Measurements from ENCODE around the gene ANKS6. TPM values are rescaled to one million over a fixed set of nuclear protein-coding genes. Genes with fewer than 3 reads are reported as not detected.

The ANKS6 gene
- total RNA-seq, 1 donor from 2014 or later = 16.0 TPM

DNA sequence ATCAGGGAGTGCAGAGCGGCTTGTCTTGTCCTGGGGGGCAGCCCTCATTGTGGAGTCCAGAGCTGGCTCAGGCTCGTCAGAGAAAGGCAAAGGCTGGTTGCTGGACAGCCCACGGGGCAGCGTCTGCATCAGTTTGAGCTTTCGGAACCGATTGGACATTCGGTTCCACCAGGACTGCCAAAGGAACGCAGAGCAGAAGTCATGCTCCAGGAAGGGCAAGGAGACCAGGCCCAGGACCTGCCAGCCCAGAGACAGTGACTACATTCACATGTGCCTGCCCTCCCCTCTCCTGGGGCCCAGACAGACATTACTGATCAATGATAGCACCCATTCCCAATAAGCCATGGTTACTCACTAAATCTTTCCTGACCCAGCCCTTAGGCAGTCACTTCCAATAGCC, 18.1 kb downstream of the ANKS6 start:
- Mint-ChIP-seq H3K27ac (peak overlapping the region; percentile 25), H3K27me3 (ENCODE audit: insufficient read depth, low read depth) (no peaks in the 10 kb centered on the region), H3K4me1 (peaks cover 11% of the 10 kb centered on the region), H3K36me3 (peaks cover 18% of the 10 kb centered on the region), H3K9me3 (no peaks in the 10 kb centered on the region), H3K4me3 (no peak overlapping the region)
- no peaks in the 10 kb centered on the region for H3K9me3 ChIP-seq (ENCODE audit: low read depth)
- H2AFZ ChIP-seq (replicated peaks) = no peak overlapping the region
- H3F3A ChIP-seq (ENCODE audit: low read depth) = peaks cover 4% of the 10 kb centered on the region
- no peak overlapping the region for H3K9ac ChIP-seq
- no peak overlapping the region for H3K27ac ChIP-seq
- H3K79me2 ChIP-seq (ENCODE audit: low read depth) = no peaks in the 10 kb centered on the region
- no peaks in the 10 kb centered on the region for H3K4me1 ChIP-seq
- no peaks in the 10 kb centered on the region for H3K36me3 ChIP-seq
- H4K20me1 ChIP-seq (ENCODE audit: low read depth) = peaks cover 4% of the 10 kb centered on the region
- no peak overlapping the region for H3K4me3 ChIP-seq
- no peak for DNase-seq (ENCODE audit: low spot score)
- no peaks in the 10 kb centered on the region for H3K27me3 ChIP-seq
- TF ChIP-seq EZH2 (IDR thresholded peaks at IDR 0.05) = no peak
- TF ChIP-seq, protein P1, sequence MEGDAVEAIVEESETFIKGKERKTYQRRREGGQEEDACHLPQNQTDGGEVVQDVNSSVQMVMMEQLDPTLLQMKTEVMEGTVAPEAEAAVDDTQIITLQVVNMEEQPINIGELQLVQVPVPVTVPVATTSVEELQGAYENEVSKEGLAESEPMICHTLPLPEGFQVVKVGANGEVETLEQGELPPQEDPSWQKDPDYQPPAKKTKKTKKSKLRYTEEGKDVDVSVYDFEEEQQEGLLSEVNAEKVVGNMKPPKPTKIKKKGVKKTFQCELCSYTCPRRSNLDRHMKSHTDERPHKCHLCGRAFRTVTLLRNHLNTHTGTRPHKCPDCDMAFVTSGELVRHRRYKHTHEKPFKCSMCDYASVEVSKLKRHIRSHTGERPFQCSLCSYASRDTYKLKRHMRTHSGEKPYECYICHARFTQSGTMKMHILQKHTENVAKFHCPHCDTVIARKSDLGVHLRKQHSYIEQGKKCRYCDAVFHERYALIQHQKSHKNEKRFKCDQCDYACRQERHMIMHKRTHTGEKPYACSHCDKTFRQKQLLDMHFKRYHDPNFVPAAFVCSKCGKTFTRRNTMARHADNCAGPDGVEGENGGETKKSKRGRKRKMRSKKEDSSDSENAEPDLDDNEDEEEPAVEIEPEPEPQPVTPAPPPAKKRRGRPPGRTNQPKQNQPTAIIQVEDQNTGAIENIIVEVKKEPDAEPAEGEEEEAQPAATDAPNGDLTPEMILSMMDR (IDR thresholded peaks at IDR 0.05) = no peak
- no peak for TF ChIP-seq EZH2phosphoT487 (IDR thresholded peaks at IDR 0.05)
- H3K4me2 ChIP-seq = no peak overlapping the region

DNA sequence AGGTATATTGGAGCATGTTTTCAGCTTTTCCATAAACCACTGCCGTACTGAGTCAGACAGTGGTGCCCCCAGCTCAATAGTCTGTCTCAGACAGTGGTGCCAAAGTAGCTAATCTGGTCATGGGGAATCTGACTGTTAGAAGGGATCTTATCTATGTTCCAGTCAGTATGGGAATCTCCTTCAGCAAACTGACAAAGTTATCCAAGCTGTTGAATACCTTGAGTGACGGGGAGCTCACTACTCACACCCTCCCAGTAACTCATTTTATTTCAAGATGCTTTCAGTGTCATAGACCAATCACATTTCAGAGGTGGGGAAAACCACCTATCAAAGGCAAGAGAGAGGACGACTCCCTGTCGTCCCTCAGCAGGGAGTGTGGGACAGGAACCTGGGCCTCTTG, 18.7 kb downstream of the ANKS6 start:
- Mint-ChIP-seq H3K27ac (no peak overlapping the region), H3K9me3 (no peaks in the 10 kb centered on the region), H3K4me1 (peaks cover 11% of the 10 kb centered on the region), H3K4me3 (no peak overlapping the region), H3K27me3 (ENCODE audit: insufficient read depth, low read depth) (no peaks in the 10 kb centered on the region), H3K36me3 (peaks cover 24% of the 10 kb centered on the region)
- Histone ChIP-seq H3K4me1 (no peaks in the 10 kb centered on the region), H3K27ac (no peak overlapping the region), H3K4me2 (no peak overlapping the region), H3K9me3 (ENCODE audit: low read depth) (no peaks in the 10 kb centered on the region), H3K27me3 (no peaks in the 10 kb centered on the region), H3K9ac (no peak overlapping the region), H3K79me2 (ENCODE audit: low read depth) (no peaks in the 10 kb centered on the region), H2AFZ (replicated peaks) (no peak overlapping the region), H3K36me3 (no peaks in the 10 kb centered on the region), H3K4me3 (no peak overlapping the region), H4K20me1 (ENCODE audit: low read depth) (peaks cover 4% of the 10 kb centered on the region), H3F3A (ENCODE audit: low read depth) (peaks cover 4% of the 10 kb centered on the region)
- TF ChIP-seq EZH2 (IDR thresholded peaks at IDR 0.05) (no peak), EZH2phosphoT487 (IDR thresholded peaks at IDR 0.05) (no peak)
- TF ChIP-seq, protein P1 (IDR thresholded peaks at IDR 0.05) = no peak
- no peak for DNase-seq (ENCODE audit: low spot score)

DNA sequence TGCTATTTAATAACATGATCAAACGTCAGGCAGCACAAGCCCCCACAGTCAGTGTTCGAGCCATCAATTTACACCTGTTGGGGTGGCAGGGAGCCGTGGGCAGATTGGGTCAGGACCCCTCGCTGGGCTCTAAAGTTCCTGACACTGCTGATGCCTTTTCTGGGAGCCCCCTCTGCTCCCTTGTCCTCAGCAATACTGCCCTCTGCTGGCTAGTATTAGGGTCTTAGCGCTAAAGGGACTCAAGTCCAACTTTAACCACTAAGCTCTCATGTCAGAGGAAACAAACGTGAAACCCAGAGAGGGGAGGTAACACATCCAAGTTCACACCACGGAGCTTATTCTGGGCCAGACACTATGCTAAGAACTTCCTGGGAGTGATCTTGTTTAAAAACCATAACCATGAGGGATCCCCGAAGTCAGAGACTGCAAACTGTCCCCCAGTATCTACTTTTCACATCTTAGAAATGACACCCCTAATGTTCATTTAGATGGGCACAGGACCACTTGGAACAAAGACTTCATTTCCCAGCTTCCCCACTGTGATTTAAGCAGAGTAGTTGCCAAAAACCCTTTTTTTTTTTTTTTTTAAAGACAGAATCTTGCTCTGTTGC, 20.4 kb downstream of the ANKS6 start:
- H3K36me3 Mint-ChIP-seq = peaks cover 19% of the 10 kb centered on the region
- H3K79me2 ChIP-seq (ENCODE audit: low read depth) = no peaks in the 10 kb centered on the region
- no peaks in the 10 kb centered on the region for H3K27me3 ChIP-seq
- H3K27ac ChIP-seq = no peak overlapping the region
- peak; percentile 89 for DNase-seq (ENCODE audit: low spot score)
- H3K27me3 Mint-ChIP-seq (ENCODE audit: insufficient read depth, low read depth) = no peaks in the 10 kb centered on the region
- peaks cover 4% of the 10 kb centered on the region for H4K20me1 ChIP-seq (ENCODE audit: low read depth)
- no peak overlapping the region for H3K27ac Mint-ChIP-seq
- no peak overlapping the region for H3K9ac ChIP-seq
- H3K4me3 Mint-ChIP-seq = no peak overlapping the region
- H3F3A ChIP-seq (ENCODE audit: low read depth) = peaks cover 4% of the 10 kb centered on the region
- H3K4me1 Mint-ChIP-seq = peaks cover 11% of the 10 kb centered on the region
- no peak for TF ChIP-seq EZH2phosphoT487 (IDR thresholded peaks at IDR 0.05)
- TF ChIP-seq, protein P1 (IDR thresholded peaks at IDR 0.05) = peak; percentile 83
- no peak overlapping the region for H3K4me2 ChIP-seq
- no peaks in the 10 kb centered on the region for H3K9me3 Mint-ChIP-seq
- no peak overlapping the region for H3K4me3 ChIP-seq
- H2AFZ ChIP-seq (replicated peaks) = no peak overlapping the region
- no peaks in the 10 kb centered on the region for H3K4me1 ChIP-seq
- H3K36me3 ChIP-seq = no peaks in the 10 kb centered on the region
- H3K9me3 ChIP-seq (ENCODE audit: low read depth) = no peaks in the 10 kb centered on the region
